ENCODE results near the gene SYT6. TPM values are rescaled to one million over a fixed set of nuclear protein-coding genes. Genes with fewer than 3 reads are reported as not detected.

Gene SYT6
- total and polyA plus RNA-seq, 7 donors: 0.32 to 1.9 (median 0.46) TPM; not detected in 3

GRCh38 chr1:114080511-114081436 is 72.9 kb downstream of the SYT6 start:
- H3K27me3 ChIP-seq: no peaks in the 10 kb centered on the region
- H3K27ac ChIP-seq: peak overlapping the region in 3 of 4 donors; percentile 33 to 45 (median 39)
- intact Hi-C loops (cut with DNase I): no loop called here
- WGBS, 2 donors: 79 to 84% methylated on average over 13 of the region's 13 CpGs
- H3K36me3 ChIP-seq: no peaks in the 10 kb centered on the region
- TF ChIP-seq EP300 (IDR thresholded peaks at IDR 0.05) (no peak), CTCF (IDR thresholded peaks at IDR 0.05) (no peak), POLR2A (IDR thresholded peaks at IDR 0.05) (no peak), POLR2AphosphoS5 (IDR thresholded peaks at IDR 0.05) (no peak)
- peaks cover 0 to 21% (median 20%) of the 10 kb centered on the region in 4 donors for H3K4me1 ChIP-seq
- H3K9me3 ChIP-seq: no peaks in the 10 kb centered on the region
- H3K4me3 ChIP-seq: no peak overlapping the region
- no peak for DNase-seq

GRCh38 chr1:114079596-114080190 is 74.0 kb downstream of the SYT6 start:
- TF ChIP-seq POLR2A (IDR thresholded peaks at IDR 0.05) (no peak), EP300 (IDR thresholded peaks at IDR 0.05) (no peak), POLR2AphosphoS5 (IDR thresholded peaks at IDR 0.05) (no peak), CTCF (IDR thresholded peaks at IDR 0.05) (no peak)
- H3K4me3 ChIP-seq: no peak overlapping the region
- no peaks in the 10 kb centered on the region for H3K36me3 ChIP-seq
- intact Hi-C loops (cut with DNase I): no loop called here
- WGBS, 2 donors: 85 to 90% methylated on average over 5 of the region's 5 CpGs
- H3K4me1 ChIP-seq: peaks cover 0 to 21% (median 20%) of the 10 kb centered on the region in 4 donors
- H3K27me3 ChIP-seq: no peaks in the 10 kb centered on the region
- no peak for DNase-seq
- H3K27ac ChIP-seq: no peak overlapping the region
- H3K9me3 ChIP-seq: no peaks in the 10 kb centered on the region

- intact Hi-C loops (cut with DNase I): no loop called here
- DNase-seq: no peak
- H3K27ac ChIP-seq: no peak overlapping the region
- H3K4me3 ChIP-seq: no peak overlapping the region
- no peaks in the 10 kb centered on the region for H3K36me3 ChIP-seq
- H3K4me1 ChIP-seq: peaks cover 0 to 21% (median 20%) of the 10 kb centered on the region in 4 donors
- no peak for TF ChIP-seq POLR2A (IDR thresholded peaks at IDR 0.05)
- TF ChIP-seq EP300 (IDR thresholded peaks at IDR 0.05): no peak
- TF ChIP-seq POLR2AphosphoS5 (IDR thresholded peaks at IDR 0.05): no peak
- no peak for TF ChIP-seq CTCF (IDR thresholded peaks at IDR 0.05)
- 65 to 70% methylated on average over 4 of the region's 4 CpGs for WGBS, 2 donors
- H3K27me3 ChIP-seq: no peaks in the 10 kb centered on the region
- peaks cover 0 to under 1% (median 0%) of the 10 kb centered on the region in 4 donors for H3K9me3 ChIP-seq
Observed at GRCh38 chr1:114078116-114078515, 75.6 kb downstream of the SYT6 start.

GRCh38 chr1:114077188-114077587 is 76.5 kb downstream of the SYT6 start:
- H3K4me1 ChIP-seq: peaks cover 0 to 16% (median 15%) of the 10 kb centered on the region in 4 donors
- intact Hi-C loops (cut with DNase I): no loop called here
- no peaks in the 10 kb centered on the region for H3K27me3 ChIP-seq
- H3K36me3 ChIP-seq: no peaks in the 10 kb centered on the region
- no peak overlapping the region for H3K4me3 ChIP-seq
- WGBS, 2 donors: 84 to 87% methylated on average over 3 of the region's 3 CpGs
- DNase-seq: no peak
- TF ChIP-seq CTCF (IDR thresholded peaks at IDR 0.05): no peak
- TF ChIP-seq POLR2A (IDR thresholded peaks at IDR 0.05): no peak
- TF ChIP-seq EP300 (IDR thresholded peaks at IDR 0.05): no peak
- no peak for TF ChIP-seq POLR2AphosphoS5 (IDR thresholded peaks at IDR 0.05)
- no peak overlapping the region for H3K27ac ChIP-seq
- H3K9me3 ChIP-seq: peaks cover 2 to 8% (median 5%) of the 10 kb centered on the region in 4 donors
